Limb (tissue), 2 donors: ENCODE measurements around the gene DDX59.

Source experiments
- DNase-seq, 2 donors: peaks; one replicate each; pipeline ENCODE4 v3.0.0-alpha.2; 2016; ENCODE audit errors: extremely low spot score in 2 of 2

DDX59 gene

GRCh38 chr1:200671235-200671786 is 1.6 kb upstream of the DDX59 start:
- DNase-seq = no peak

- no peak for DNase-seq
Measured at GRCh38 chr1:200670242-200671118, 773 bp upstream of the DDX59 start.

- DNase-seq = no peak
Measured at GRCh38 chr1:200668514-200669313, 993 bp downstream of the DDX59 start.

- DNase-seq = no peak
Measured at GRCh38 chr1:200666309-200666708, 3.4 kb downstream of the DDX59 start.

GRCh38 chr1:200665861-200666260 is 3.8 kb downstream of the DDX59 start:
- no peak for DNase-seq

- DNase-seq = no peak
Measured at GRCh38 chr1:200660719-200661118, 9.0 kb downstream of the DDX59 start.

- no peak for DNase-seq
Measured at GRCh38 chr1:200659269-200659668, 10.4 kb downstream of the DDX59 start.

- DNase-seq = no peak
Measured at GRCh38 chr1:200658037-200658818, 11.5 kb downstream of the DDX59 start.

- DNase-seq = no peak
Measured at GRCh38 chr1:200654660-200655059, 15.0 kb downstream of the DDX59 start.

- no peak for DNase-seq
Measured at GRCh38 chr1:200653022-200653462, 16.7 kb downstream of the DDX59 start.

- no peak for DNase-seq
Measured at GRCh38 chr1:200652378-200652777, 17.3 kb downstream of the DDX59 start.

GRCh38 chr1:200646515-200646914 is 23.2 kb downstream of the DDX59 start:
- DNase-seq = no peak

GRCh38 chr1:200644021-200644420 is 25.7 kb downstream of the DDX59 start:
- no peak for DNase-seq

GRCh38 chr1:200642481-200642880 is 27.2 kb downstream of the DDX59 start:
- no peak for DNase-seq

GRCh38 chr1:200640963-200641401 is 28.7 kb downstream of the DDX59 start:
- no peak for DNase-seq

GRCh38 chr1:200640373-200640962 is 29.2 kb downstream of the DDX59 start:
- DNase-seq = no peak

GRCh38 chr1:200638073-200638472 is 31.6 kb downstream of the DDX59 start:
- no peak for DNase-seq

- no peak for DNase-seq
Measured at GRCh38 chr1:200636681-200637080, 33.0 kb downstream of the DDX59 start.

GRCh38 chr1:200634261-200635122 is 35.2 kb downstream of the DDX59 start:
- no peak for DNase-seq

- DNase-seq = no peak
Measured at GRCh38 chr1:200631375-200631774, 38.3 kb downstream of the DDX59 start.
